Measurements from ENCODE around the gene FLNB.

DNA sequence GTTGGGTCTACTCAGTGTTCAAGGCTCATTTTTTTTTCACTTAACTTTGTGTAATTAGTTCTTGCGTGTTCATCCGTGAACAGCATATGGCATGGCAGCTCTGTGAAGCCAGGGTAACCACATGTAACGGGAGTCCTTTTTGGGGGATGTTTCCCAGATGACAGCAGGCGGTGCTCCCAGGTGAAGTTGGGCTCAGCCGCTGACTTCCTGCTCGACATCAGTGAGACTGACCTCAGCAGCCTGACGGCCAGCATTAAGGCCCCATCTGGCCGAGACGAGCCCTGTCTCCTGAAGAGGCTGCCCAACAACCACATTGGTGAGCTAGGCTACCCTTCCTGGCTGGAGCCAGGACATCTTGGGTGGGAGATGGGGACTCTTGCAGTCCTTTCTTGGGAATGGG lies 139.8 kb downstream of the FLNB start:
- TF ChIP-seq, protein P1, sequence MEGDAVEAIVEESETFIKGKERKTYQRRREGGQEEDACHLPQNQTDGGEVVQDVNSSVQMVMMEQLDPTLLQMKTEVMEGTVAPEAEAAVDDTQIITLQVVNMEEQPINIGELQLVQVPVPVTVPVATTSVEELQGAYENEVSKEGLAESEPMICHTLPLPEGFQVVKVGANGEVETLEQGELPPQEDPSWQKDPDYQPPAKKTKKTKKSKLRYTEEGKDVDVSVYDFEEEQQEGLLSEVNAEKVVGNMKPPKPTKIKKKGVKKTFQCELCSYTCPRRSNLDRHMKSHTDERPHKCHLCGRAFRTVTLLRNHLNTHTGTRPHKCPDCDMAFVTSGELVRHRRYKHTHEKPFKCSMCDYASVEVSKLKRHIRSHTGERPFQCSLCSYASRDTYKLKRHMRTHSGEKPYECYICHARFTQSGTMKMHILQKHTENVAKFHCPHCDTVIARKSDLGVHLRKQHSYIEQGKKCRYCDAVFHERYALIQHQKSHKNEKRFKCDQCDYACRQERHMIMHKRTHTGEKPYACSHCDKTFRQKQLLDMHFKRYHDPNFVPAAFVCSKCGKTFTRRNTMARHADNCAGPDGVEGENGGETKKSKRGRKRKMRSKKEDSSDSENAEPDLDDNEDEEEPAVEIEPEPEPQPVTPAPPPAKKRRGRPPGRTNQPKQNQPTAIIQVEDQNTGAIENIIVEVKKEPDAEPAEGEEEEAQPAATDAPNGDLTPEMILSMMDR (IDR thresholded peaks at IDR 0.05): no peak
- no peak for TF ChIP-seq POLR2A (IDR thresholded peaks at IDR 0.05)
